Hematopoietic multipotent progenitor cell (in vitro differentiated cells): ENCODE measurements around the gene CCDC73. TPM values are rescaled to one million over a fixed set of nuclear protein-coding genes. Genes with fewer than 3 reads are reported as not detected.
"Not testable (repeated sequence)": the region's sequence is repeated elsewhere in the genome, so short reads cannot be mapped to it uniquely, and the experiment has no call there.

ENCODE experiments used
- DNase-seq, 3 donors: peaks; one replicate each; pipeline ENCODE4 v3.0.0-alpha.2; 2011 to 2015; ENCODE audit warnings: low read depth in 2 of 3, low spot score in 2 of 3
- total RNA-seq: library from RNA; depleted of rRNA; stranded (reverse); fragments of >200 nt; gene quantifications from one replicate; pipeline ENCODE4 v1.2.3, GENCODE V29; 2012

Gene CCDC73
- total RNA-seq, 1 donor = under 0.01 TPM

GRCh38 chr11:32809313-32809712, 14.9 kb upstream of the CCDC73 start:
- DNase-seq = peak in 2 of 3 donors; percentile 67 to 81

- no peak for DNase-seq
Measured at GRCh38 chr11:32796425-32796824, 2.0 kb upstream of the CCDC73 start.

- peak; percentile 31 to 73 (median 39) for DNase-seq
Measured at GRCh38 chr11:32792948-32793475, 1.4 kb downstream of the CCDC73 start.

GRCh38 chr11:32792111-32792947, 2.1 kb downstream of the CCDC73 start:
- DNase-seq = no peak

GRCh38 chr11:32790916-32791315, 3.5 kb downstream of the CCDC73 start:
- no peak for DNase-seq

- no peak for DNase-seq
Measured at GRCh38 chr11:32786811-32787210, 7.7 kb downstream of the CCDC73 start.

- DNase-seq = no peak
Measured at GRCh38 chr11:32785262-32785661, 9.2 kb downstream of the CCDC73 start.

GRCh38 chr11:32781721-32782120, 12.7 kb downstream of the CCDC73 start:
- no peak for DNase-seq

- not testable (repeated sequence) for DNase-seq
Measured at GRCh38 chr11:32780839-32781238, 13.6 kb downstream of the CCDC73 start.

GRCh38 chr11:32779136-32779535, 15.3 kb downstream of the CCDC73 start:
- peak in 1 of 3 donors; percentile 54 for DNase-seq

GRCh38 chr11:32775908-32776307, 18.6 kb downstream of the CCDC73 start:
- DNase-seq = peak in 1 of 3 donors; percentile 11

- no peak for DNase-seq
Measured at GRCh38 chr11:32774081-32774480, 20.4 kb downstream of the CCDC73 start.

- no peak for DNase-seq
Measured at GRCh38 chr11:32772731-32773130, 21.7 kb downstream of the CCDC73 start.

GRCh38 chr11:32761774-32762173, 32.7 kb downstream of the CCDC73 start:
- DNase-seq = not testable (repeated sequence)

- no peak for DNase-seq
Measured at GRCh38 chr11:32758291-32758690, 36.2 kb downstream of the CCDC73 start.

GRCh38 chr11:32753181-32753580, 41.3 kb downstream of the CCDC73 start:
- DNase-seq = not testable (repeated sequence)

- no peak for DNase-seq
Measured at GRCh38 chr11:32752001-32752400, 42.5 kb downstream of the CCDC73 start.

- no peak for DNase-seq
Measured at GRCh38 chr11:32751381-32751780, 43.1 kb downstream of the CCDC73 start.

GRCh38 chr11:32729976-32730375, 64.5 kb downstream of the CCDC73 start:
- DNase-seq = no peak

GRCh38 chr11:32723332-32723731, 71.1 kb downstream of the CCDC73 start:
- DNase-seq = no peak

GRCh38 chr11:32722255-32722654, 72.2 kb downstream of the CCDC73 start:
- no peak for DNase-seq

- peak in 1 of 3 donors; percentile 54 for DNase-seq
Measured at GRCh38 chr11:32713496-32713895, 81.0 kb downstream of the CCDC73 start.
